ENCODE data around the gene TAS2R1. TPM values are rescaled to one million over a fixed set of nuclear protein-coding genes. Genes with fewer than 3 reads are reported as not detected.

TAS2R1 gene
- polyA plus RNA-seq, 1 donor (not counting 4 experiments of a cell fraction or from before 2014, with no cell fraction given) = not detected

GRCh38 chr5:9596824-9597223 is 33.3 kb downstream of the TAS2R1 start:
- no peaks in the 10 kb centered on the region for H3K79me2 ChIP-seq (ENCODE audit: control insufficient read depth, insufficient read depth, low read length)
- no peak for FAIRE-seq
- no peak overlapping the region for H3K4me3 ChIP-seq (ENCODE audit: control insufficient read depth in 2 of 3, extremely low read depth in 1 of 3, insufficient read depth in 2 of 3, low read depth in 1 of 3, low read length in 3 of 3)
- no peaks in the 10 kb centered on the region for H4K20me1 ChIP-seq (ENCODE audit: control insufficient read depth, extremely low read depth, insufficient read depth, low read length)
- no peaks in the 10 kb centered on the region for H3K4me1 ChIP-seq (ENCODE audit: control insufficient read depth, extremely low read depth, insufficient read depth, low read length)
- no peak overlapping the region for H3K4me2 ChIP-seq (ENCODE audit: control insufficient read depth, extremely low read depth, insufficient read depth, low read depth, low read length)
- H3K9me3 ChIP-seq (ENCODE audit: control insufficient read depth, low read depth, low read length) = no peaks in the 10 kb centered on the region
- no peaks in the 10 kb centered on the region for H3K36me3 ChIP-seq (ENCODE audit: control insufficient read depth in 2 of 2, extremely low read depth in 1 of 2, insufficient read depth in 2 of 2, low read length in 2 of 2)
- no peaks in the 10 kb centered on the region for H3K9me1 ChIP-seq (ENCODE audit: control insufficient read depth, extremely low read depth, insufficient read depth, low read length)
- no peak overlapping the region for H3K9ac ChIP-seq (ENCODE audit: control insufficient read depth, extremely low read depth, insufficient read depth, low read length)
- no peak overlapping the region for H3K27ac ChIP-seq (ENCODE audit: control insufficient read depth, insufficient read depth, low read length)
- no peaks in the 10 kb centered on the region for H3K27me3 ChIP-seq (ENCODE audit: control insufficient read depth, extremely low read depth, insufficient read depth, low read length)
- no peak overlapping the region for H2AFZ ChIP-seq (ENCODE audit: control insufficient read depth, low read length)
- TF ChIP-seq CTCF (optimal IDR thresholded peaks at IDR 0.05 in 1 of 3, IDR thresholded peaks at IDR 0.05 in 1 of 3, conservative IDR thresholded peaks at IDR 0.05 in 1 of 3; ENCODE audit: extremely low read depth in 1 of 3, insufficient read depth in 2 of 3, low read length in 3 of 3) = no peak
- TF ChIP-seq EZH2 (IDR thresholded peaks at IDR 0.05; ENCODE audit: low read length) = no peak
- no peak for DNase-seq (ENCODE audit: low read depth, low spot score)
- dilution Hi-C loops (cut with MboI; ENCODE audit: extremely low pct_ligation_motif_present, low sequenced_read_pairs) = no loop called here

GRCh38 chr5:9596171-9596780 is 33.9 kb downstream of the TAS2R1 start:
- H3K4me3 ChIP-seq (ENCODE audit: control insufficient read depth in 2 of 3, extremely low read depth in 1 of 3, insufficient read depth in 2 of 3, low read depth in 1 of 3, low read length in 3 of 3) = no peak overlapping the region
- no peak for FAIRE-seq

More at GRCh38 chr5:9596171-9596780, 33.9 kb downstream of the TAS2R1 start:
- no peak overlapping the region for H3K9ac ChIP-seq (ENCODE audit: control insufficient read depth, extremely low read depth, insufficient read depth, low read length)
- no peaks in the 10 kb centered on the region for H4K20me1 ChIP-seq (ENCODE audit: control insufficient read depth, extremely low read depth, insufficient read depth, low read length)
- H3K27me3 ChIP-seq (ENCODE audit: control insufficient read depth, extremely low read depth, insufficient read depth, low read length) = no peaks in the 10 kb centered on the region
- no peaks in the 10 kb centered on the region for H3K36me3 ChIP-seq (ENCODE audit: control insufficient read depth in 2 of 2, extremely low read depth in 1 of 2, insufficient read depth in 2 of 2, low read length in 2 of 2)
- H3K9me3 ChIP-seq (ENCODE audit: control insufficient read depth, low read depth, low read length) = no peaks in the 10 kb centered on the region
- H3K27ac ChIP-seq (ENCODE audit: control insufficient read depth, insufficient read depth, low read length) = no peak overlapping the region
- no peak for DNase-seq (ENCODE audit: low read depth, low spot score)
- TF ChIP-seq EZH2 (IDR thresholded peaks at IDR 0.05; ENCODE audit: low read length) (no peak), CTCF (optimal IDR thresholded peaks at IDR 0.05 in 1 of 3, IDR thresholded peaks at IDR 0.05 in 1 of 3, conservative IDR thresholded peaks at IDR 0.05 in 1 of 3; ENCODE audit: extremely low read depth in 1 of 3, insufficient read depth in 2 of 3, low read length in 3 of 3) (no peak)
- no peaks in the 10 kb centered on the region for H3K4me1 ChIP-seq (ENCODE audit: control insufficient read depth, extremely low read depth, insufficient read depth, low read length)
- no peaks in the 10 kb centered on the region for H3K9me1 ChIP-seq (ENCODE audit: control insufficient read depth, extremely low read depth, insufficient read depth, low read length)
- H3K4me2 ChIP-seq (ENCODE audit: control insufficient read depth, extremely low read depth, insufficient read depth, low read depth, low read length) = no peak overlapping the region
- dilution Hi-C loops (cut with MboI; ENCODE audit: extremely low pct_ligation_motif_present, low sequenced_read_pairs) = no loop called here
- H2AFZ ChIP-seq (ENCODE audit: control insufficient read depth, low read length) = no peak overlapping the region
- H3K79me2 ChIP-seq (ENCODE audit: control insufficient read depth, insufficient read depth, low read length) = no peaks in the 10 kb centered on the region
